ENCODE data around the gene BACH2.
"Not testable (repeated sequence)": the region's sequence is repeated elsewhere in the genome, so short reads cannot be mapped to it uniquely, and the experiment has no call there.

BACH2 gene

DNA sequence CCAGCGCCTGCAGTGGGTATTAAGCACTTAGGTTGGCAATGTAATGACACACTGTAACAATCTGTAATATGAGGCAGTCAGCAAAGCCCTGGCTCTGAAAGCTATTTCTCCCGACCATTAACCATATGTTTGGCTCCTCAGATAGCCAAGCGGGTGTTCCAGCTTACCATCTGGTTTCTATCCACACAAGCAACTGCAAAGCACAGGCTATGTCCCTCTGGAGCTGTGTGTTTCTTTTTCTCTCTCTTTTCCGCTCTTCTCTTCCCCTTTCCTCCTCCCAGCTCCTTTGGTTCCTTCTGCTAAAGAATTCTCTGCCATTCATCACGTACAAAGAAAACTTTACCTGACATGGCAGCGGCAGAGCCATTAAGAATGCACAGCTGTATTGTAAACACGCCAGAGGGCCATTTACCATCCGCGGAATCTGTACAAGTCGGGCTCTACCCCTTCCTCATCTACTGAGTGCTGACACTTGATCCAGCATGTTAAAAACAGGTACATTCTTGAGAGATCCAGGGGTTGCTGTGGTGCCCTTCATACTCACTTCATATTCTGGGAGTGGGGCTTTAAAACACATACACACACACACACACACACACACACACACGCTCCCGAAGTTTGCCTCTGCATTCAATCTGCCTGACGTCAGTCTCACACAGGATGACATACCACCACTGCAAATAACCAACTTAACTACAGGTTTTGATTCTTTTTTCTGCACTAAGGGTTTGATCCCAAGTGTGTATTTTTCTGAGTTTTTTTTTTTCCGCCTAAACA is 77.2 kb downstream of the BACH2 start:
- no peak for FAIRE-seq
- no peak for TF ChIP-seq POLR2AphosphoS5 (IDR thresholded peaks at IDR 0.05; ENCODE audit: low read depth, low read length)
- DNase-seq (ENCODE audit: insufficient read length), result no peak

DNA sequence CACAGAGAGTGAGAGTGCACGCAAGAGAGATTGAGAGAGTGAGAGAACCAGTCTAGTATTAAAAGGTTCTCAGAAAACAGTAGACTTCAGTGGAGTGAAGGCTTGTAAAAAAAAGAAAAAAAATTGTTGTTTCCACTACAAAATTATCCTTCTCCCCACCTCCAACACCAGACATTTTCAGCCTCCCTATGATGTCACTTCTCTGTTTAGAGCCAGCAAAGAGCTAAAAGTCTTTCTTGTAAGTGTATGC is 77.8 kb downstream of the BACH2 start:
- FAIRE-seq (no peak), DNase-seq (ENCODE audit: insufficient read length) (no peak)
- TF ChIP-seq POLR2AphosphoS5 (IDR thresholded peaks at IDR 0.05; ENCODE audit: low read depth, low read length) (no peak), TAF1 (IDR thresholded peaks at IDR 0.05; ENCODE audit: borderline replicate concordance, low read depth, low read length) (no peak)

DNA sequence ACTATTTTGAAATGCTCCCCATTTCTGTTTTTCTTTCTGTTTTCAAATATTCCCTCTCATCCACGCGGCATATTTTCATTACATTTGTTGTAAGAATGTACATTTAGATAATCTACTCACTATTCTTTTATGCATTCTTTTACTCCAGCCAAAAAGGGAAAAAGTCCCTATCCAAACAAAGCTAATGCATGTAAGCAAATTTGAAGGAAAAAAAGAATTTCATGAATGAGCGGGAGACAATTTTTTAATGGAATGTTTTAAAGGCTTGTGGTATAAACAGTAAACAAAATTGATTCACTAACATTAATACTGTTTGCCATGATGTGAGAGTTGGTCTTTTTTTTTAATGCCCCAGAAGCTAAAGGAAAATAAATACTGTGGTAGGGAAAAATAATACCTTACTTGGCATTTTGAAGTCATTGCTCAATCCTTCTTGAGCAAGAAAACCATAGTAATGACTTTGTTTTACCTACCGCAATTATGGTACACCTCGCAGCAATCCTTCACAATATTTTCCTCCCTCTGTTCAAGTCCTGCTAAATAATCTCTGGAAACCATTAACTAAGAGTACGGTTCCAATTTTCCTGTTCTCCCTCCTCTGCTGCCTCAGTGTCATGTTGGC is 79.0 kb downstream of the BACH2 start:
- no peak for FAIRE-seq
- TF ChIP-seq TAF1 (IDR thresholded peaks at IDR 0.05; ENCODE audit: borderline replicate concordance, low read depth, low read length), result no peak
- TF ChIP-seq POLR2AphosphoS5 (IDR thresholded peaks at IDR 0.05; ENCODE audit: low read depth, low read length), result no peak
- TF ChIP-seq POLR2A (IDR thresholded peaks at IDR 0.05; ENCODE audit: low read depth, low read length), result no peak
- no peak for DNase-seq (ENCODE audit: insufficient read length)

DNA sequence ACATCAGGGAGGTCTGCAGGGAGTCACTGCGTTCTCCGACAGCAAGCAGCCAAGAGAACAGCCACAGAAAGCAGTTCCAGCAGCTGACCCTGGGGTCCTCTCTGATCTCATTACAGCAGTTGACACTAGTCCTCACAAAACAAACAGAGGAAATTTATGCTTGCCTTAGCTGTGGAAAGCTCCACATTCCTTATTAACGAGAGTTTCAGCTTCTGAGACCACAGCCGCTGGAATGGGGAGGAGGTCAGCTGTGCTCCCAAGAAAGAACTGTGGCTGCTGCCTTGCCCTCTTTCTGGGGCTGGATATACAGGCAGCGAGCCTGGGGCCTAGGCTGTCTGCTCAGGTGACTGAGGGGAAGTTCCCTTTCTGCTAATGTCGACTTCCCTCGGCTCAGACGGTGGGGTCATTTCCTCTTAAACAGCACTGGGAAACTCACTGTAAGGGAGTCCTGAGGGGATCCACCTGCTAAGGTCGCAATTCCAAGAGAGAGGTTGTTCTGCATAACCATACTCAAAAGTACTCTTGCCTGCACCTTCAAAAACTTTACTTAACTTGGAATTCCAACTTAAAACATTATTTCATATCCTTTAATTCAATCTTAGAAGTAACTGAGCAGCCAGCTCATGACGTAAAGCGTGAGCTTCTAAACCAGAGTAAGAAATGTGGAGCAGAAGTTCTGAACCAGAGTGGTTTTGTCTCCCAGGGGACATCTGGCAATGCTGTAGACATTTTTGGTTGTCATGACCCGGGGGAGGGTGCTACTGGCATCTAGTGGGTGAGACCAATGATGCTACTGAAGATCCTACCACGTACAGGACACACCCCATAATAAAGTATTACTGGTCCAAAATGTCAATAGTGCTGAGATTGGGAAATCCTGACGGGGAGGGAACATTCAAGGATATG is 80.3 kb downstream of the BACH2 start:
- FAIRE-seq (peak; percentile 60), DNase-seq (ENCODE audit: insufficient read length) (no peak)
- no peak for TF ChIP-seq POLR2A (IDR thresholded peaks at IDR 0.05; ENCODE audit: low read depth, low read length)
- no peak for TF ChIP-seq POLR2AphosphoS5 (IDR thresholded peaks at IDR 0.05; ENCODE audit: low read depth, low read length)
- TF ChIP-seq TAF1 (IDR thresholded peaks at IDR 0.05; ENCODE audit: borderline replicate concordance, low read depth, low read length), result no peak

DNA sequence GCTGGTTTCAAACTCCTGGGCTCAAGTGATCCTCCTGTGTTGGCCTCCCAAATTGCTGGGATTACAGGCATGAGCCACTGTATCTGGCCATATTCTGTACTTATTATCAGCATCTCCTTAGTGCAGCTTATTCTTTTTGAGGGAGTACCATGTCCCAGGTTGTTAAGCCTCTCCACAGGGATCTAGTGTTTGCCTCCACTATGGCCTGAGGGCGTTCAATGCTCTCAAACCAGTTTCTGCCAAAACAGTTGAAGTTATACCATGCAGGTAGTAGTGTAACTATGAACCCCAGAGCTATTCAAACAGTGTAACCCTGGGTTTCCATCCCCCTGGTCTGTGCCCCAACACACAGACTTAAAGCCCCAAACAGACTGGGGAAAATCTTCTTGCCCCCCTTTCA is 81.7 kb downstream of the BACH2 start:
- no peak for FAIRE-seq
- no peak for DNase-seq (ENCODE audit: insufficient read length)
- TF ChIP-seq POLR2A (IDR thresholded peaks at IDR 0.05; ENCODE audit: low read depth, low read length) (no peak), POLR2AphosphoS5 (IDR thresholded peaks at IDR 0.05; ENCODE audit: low read depth, low read length) (no peak), TAF1 (IDR thresholded peaks at IDR 0.05; ENCODE audit: borderline replicate concordance, low read depth, low read length) (no peak)

DNA sequence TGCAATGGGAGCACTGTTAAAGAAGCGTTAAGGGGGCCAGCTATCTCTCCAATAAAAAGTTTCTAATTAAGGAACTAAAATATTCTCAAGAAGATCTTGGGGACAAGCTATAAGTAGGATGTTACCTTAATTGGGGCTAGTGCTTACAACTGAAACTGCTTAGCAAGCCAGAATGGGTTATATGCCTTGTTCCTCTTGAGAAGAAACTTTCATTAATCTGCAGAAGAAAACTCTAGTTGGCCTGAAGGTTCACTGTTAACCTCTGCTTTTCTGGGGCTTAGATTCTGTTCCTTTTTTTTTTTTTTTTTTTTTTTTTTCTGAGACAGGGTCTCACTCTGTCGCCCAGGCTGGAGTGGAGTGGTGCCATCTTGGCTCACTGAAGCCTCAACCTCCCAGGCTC is 82.2 kb downstream of the BACH2 start:
- DNase-seq (ENCODE audit: insufficient read length), result no peak
- no peak for TF ChIP-seq POLR2AphosphoS5 (IDR thresholded peaks at IDR 0.05; ENCODE audit: low read depth, low read length)
- TF ChIP-seq POLR2A (IDR thresholded peaks at IDR 0.05; ENCODE audit: low read depth, low read length), result no peak
- TF ChIP-seq TAF1 (IDR thresholded peaks at IDR 0.05; ENCODE audit: borderline replicate concordance, low read depth, low read length), result no peak
- FAIRE-seq, result no peak

DNA sequence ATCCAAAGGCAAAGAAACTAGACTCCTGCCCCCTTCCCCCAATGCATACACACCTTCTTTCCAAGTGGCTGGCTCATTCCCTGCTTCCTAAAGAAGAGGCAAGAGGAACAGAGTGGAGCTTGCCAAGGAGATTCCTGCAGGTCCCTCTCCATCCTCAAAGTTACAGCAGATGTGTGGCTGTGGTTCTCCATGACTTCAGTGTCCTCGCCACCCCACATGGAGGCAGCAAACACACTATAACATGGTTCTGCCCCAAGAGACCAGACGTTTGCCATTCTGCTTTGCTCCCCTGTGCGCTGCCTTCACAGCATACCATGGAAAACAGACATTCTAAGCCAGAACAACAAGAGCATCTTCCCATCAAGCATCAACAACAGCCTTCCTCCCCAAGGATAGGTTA is 84.4 kb downstream of the BACH2 start:
- FAIRE-seq (no peak), DNase-seq (ENCODE audit: insufficient read length) (no peak)
- TF ChIP-seq POLR2A (IDR thresholded peaks at IDR 0.05; ENCODE audit: low read depth, low read length) (no peak), POLR2AphosphoS5 (IDR thresholded peaks at IDR 0.05; ENCODE audit: low read depth, low read length) (no peak), TAF1 (IDR thresholded peaks at IDR 0.05; ENCODE audit: borderline replicate concordance, low read depth, low read length) (no peak)

DNA sequence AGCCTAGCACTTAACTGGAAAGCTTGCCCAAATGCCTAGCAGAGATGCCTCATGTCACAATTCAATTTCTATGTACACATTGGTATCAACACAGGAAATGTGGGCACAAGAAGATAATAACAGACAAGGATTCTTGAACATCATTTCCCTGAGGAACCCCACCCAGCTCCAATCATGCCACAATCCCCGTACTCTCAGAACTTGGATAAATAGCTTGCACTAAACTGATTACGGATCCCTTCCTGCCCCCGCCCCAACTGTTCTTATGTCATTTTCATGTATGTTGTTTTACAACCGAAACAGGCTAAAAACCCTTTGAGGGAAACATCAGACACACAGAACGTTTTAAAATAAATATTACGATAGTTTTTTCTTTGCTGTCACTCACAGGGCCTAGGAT is 87.1 kb downstream of the BACH2 start:
- TF ChIP-seq POLR2AphosphoS5 (IDR thresholded peaks at IDR 0.05; ENCODE audit: low read depth, low read length) (no peak), TAF1 (IDR thresholded peaks at IDR 0.05; ENCODE audit: borderline replicate concordance, low read depth, low read length) (no peak), POLR2A (IDR thresholded peaks at IDR 0.05; ENCODE audit: low read depth, low read length) (no peak)
- FAIRE-seq (peak; percentile 33), DNase-seq (ENCODE audit: insufficient read length) (no peak)

DNA sequence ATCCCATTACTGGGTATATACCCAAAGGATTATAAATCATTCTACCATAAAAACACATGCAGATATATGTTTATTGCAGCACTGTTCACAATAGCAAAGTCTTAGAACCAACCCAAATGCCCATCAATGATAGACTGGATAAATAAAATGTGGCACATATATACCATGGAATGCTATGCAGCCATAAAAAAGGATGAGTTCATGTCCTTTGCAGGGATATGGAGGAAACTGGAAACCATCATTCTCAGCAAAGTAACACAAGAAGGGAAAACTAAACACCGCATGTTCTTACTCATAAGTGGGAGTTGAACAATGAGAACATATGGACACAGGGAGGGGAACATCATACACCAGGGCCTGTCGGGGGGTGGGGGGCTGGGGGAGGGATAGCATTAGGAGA is 88.0 kb downstream of the BACH2 start:
- not testable (repeated sequence) for DNase-seq (ENCODE audit: insufficient read length)

DNA sequence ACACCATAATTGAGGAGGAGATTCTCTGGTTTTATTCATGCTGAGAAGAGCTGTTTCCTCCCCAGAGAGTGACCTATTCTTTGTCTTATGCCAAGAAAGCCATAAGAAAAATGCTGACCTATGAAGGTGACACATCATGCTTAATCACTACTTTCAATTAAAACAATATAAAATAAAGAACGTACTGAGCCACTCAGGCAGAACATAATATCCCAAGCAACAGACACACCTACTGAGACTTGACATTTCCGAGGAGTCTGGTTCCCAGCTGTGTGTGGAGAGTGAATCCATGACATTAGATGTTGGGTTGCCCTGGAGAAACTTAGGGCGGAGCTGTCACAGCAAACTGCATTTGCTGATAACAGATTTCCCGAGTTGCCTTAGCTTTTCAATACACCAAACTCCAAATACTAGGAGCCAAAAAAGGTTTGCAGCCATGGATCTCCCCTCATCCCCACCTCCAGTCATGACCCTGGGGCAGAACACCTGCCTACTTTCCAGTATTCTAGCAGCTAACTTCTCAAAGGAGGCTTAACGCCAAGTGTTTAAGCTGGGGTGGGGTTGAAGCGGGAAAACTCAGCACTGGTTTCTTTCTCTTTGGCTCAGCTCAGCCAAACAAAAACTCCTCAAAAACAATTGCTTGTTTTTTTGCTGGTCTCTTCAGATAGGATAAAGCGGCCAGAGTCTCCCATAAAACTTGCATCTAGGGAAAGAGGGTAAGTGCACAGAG is 92.2 kb downstream of the BACH2 start:
- TF ChIP-seq POLR2AphosphoS5 (IDR thresholded peaks at IDR 0.05; ENCODE audit: low read depth, low read length) (no peak), TAF1 (IDR thresholded peaks at IDR 0.05; ENCODE audit: borderline replicate concordance, low read depth, low read length) (no peak), POLR2A (IDR thresholded peaks at IDR 0.05; ENCODE audit: low read depth, low read length) (no peak)
- DNase-seq (ENCODE audit: insufficient read length), result no peak
- no peak for FAIRE-seq

More for the DNA sequence above, 88.0 kb downstream of the BACH2 start:
- not testable (repeated sequence) for FAIRE-seq

DNA sequence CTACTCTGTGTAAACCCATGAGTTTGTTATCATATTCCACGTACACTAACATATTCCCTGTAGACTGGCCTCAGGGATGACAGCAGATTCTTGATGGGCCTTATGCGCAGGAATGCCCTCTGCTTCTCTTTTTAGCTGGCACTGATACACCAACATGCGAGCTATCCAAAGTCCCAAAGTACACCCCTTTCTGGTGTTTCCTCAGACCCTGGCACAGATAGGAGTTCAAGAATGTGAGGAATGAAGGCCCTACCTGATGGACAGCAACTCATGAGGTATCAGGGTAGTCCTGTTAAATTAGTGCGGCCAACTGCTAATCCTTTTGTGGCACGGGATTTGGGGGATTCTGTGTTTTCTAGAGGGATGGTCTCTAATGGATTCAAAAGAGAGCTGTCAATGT is 93.0 kb downstream of the BACH2 start:
- TF ChIP-seq TAF1 (IDR thresholded peaks at IDR 0.05; ENCODE audit: borderline replicate concordance, low read depth, low read length) (no peak), POLR2A (IDR thresholded peaks at IDR 0.05; ENCODE audit: low read depth, low read length) (no peak)
- DNase-seq (ENCODE audit: insufficient read length) (no peak), FAIRE-seq (no peak)

All from GM12892 (cell line).